SHP77 treated with DMSO at 0.1 percent for 48 hours (cell line): ENCODE results near the gene GAK.

Source experiments
- DNase-seq: peaks from one replicate; lab custom pipeline; 2025; lab: John Stamatoyannopoulos, UW

Gene GAK

DNA sequence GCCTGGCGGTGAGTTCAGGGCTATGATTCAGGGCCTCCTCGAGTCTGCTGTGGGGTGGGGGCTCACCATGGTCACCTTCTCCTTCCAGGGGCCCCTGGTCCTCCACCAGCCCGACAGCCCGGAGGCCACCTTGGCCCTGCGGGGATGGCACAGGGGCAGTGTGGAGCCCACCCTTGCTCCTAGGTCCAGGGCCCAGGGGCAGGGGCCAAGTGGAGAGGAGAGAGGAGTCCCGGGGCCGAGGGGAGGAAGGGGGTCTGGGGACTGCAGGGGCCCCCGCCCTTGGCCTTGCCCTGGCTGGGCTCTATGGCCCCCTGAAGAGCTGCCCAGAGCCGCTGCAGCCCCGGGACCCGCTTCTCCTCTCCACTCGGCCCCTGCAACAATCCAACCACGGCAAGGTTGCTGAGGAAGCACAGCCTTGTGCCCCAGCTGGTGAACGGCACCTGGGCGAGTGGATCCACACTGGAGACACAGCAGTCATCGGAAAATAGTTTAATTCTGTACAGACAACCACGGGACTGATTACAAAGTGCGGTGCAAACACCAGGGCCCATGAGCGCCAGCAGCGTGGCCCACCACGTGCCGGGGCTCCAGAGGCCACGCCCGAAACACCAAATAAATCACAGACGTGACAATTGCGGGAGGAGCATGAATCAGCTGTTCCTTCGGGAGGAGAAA is 83.2 kb downstream of the GAK start:
- DNase-seq, result no peak

- no peak for DNase-seq
Measured at GRCh38 chr4:848307-848691, 83.8 kb downstream of the GAK start.

DNA sequence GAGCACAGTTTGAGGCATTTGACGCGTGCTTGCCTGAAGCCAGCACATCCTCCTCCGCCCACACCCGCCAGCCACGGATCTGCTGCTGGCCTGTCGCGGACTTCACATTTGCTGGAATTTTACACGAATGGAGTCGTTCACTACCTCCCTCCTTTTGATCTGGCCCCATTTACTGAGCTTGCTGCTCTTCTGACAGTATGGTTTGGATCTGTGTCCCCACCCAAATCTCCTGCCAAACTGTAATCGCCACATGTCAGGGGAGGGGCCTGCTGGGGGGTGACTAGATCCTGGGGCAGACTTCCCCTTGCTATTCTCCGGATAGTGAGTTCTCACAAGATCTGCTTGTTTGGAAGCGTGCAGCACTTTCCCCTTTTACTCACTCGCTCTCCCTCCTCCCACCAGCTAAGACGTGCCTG is 86.3 kb downstream of the GAK start:
- no peak for DNase-seq

DNA sequence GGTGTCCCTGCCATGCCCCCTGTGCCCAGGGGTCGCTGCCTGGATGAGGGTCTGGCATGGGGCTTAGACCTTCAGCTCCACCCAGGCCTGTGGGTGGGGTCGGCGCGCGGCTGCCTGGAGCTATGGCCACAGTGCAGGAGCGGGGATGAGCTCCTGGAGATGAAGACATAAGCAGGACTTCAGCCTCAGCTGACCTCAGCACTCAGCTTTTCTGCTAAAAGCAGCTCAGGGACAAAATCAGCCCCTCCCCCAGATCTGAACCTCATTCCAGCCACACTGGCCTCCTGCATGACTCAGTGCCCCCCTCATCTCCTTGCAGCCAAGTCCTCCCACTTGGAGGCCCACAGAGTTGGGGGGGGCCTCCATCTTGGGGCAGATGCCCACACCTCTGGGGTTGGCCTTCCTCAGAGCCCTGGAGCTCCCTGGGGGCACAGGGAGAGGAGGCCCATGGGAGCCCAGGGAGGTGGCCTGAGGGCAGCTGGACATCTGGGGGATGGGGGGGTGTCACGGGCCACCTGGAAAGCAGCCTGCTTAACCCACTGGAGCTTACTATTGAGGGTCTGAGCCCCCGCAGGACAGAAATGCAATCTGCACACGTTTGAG is 86.8 kb downstream of the GAK start:
- no peak for DNase-seq

DNA sequence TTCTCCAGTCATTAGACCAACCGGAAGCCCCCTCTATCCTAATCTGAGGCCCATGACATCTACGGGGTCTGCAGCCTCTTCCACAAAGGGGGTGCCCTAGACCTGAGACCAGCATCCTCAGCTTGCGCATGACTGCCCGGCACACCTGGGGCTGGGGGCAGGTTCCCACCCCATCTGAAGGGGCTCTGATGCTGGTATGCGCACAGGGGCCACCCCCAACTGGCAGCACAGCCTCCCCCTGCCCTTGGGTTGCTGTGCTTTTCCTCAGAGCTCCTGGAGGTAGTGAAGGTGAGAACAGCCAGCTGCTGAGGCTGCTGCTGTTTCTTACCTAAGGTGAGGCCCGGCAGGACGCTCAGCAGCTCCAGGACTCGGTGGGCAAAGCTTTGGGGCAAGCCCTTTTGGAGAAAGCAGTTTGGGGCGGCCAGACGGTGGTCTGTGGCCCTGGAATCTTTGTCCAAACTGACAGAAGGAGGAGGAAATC is 87.3 kb downstream of the GAK start:
- no peak for DNase-seq

DNA sequence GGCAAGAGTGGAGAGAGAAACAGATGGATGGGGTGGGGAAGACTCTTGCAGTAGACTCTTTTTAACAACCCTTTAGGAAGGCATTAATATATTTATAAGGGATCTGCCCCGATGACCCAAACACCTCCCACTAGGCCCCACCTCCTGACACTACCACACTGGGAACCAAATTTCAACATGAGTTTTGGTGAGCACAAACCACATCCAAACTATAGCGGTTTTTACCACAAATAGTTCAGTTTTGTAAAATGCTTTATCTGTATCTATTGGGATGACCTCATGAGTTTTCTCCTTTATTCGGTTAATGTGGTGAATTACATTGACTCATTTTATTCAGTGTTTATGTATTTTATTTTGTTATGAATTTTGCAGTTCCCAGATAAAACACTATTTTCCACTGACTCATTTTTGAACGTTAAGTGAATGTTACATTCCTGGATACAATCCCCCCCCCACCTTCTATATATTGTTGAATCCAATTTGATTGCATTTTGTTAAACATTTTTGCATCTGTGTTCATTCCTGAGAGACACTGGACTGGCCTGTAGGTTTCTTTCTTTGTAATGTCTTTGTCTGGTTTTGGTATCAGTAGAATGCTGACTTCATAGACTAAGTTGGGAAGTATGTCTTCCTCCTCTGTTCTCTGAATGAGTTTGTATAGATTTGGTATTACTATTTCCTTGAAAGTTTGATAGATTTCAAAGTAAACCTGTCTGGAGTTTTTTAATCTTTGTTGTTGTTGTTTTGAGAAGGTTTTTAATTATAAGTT is 92.3 kb downstream of the GAK start:
- DNase-seq, result no peak

GRCh38 chr4:837772-838171 is 94.3 kb downstream of the GAK start:
- no peak for DNase-seq

- DNase-seq, result no peak
Measured at GRCh38 chr4:836750-837301, 95.3 kb downstream of the GAK start.

GRCh38 chr4:836003-836511 is 96.1 kb downstream of the GAK start:
- no peak for DNase-seq

DNA sequence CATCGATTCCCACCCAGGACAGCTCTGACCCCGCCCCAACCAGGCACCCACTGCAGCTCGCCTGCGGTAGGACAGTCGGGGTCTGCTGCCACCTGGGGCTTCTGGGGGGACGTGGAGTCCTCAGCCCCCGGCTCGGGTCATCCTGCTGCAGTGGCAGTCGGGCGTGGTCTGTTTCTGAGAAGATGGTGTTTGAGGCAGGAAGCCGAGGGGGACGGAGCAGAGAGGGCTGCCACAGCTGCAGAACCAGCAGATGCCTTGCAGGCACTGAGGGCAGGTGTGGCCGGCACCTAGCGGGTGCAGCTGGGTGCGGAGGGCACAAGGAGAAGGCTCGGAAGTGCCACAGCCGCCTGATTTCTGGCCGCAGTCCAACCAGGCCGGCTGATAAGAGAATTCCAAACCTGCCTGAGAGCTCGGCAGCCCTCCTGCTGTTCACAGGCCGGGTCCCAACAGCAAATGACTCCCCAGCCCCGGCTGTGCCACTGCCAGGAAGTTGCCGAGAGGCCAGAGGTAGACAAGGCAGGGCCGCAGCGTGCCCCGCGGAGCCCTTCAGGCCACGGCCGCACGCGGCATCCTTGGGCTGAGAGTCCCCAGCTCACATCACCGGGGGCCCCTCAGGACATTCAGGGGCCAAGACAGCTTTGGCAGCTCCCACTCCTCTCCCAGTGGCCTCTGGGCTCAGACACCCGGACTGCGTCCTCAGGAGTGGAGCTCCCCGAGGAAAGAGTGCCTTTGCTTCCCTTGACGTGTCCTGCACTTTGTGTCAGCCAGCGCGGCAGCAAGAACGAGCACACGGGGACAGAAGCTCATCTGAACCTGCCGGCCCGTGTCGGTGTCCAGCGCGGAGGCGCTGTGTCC is 96.7 kb downstream of the GAK start:
- DNase-seq, result peak; percentile 36

GRCh38 chr4:834368-835147 is 97.6 kb downstream of the GAK start:
- no peak for DNase-seq

- no peak for DNase-seq
Measured at GRCh38 chr4:833731-834367, 98.3 kb downstream of the GAK start.

GRCh38 chr4:833156-833555 is 99.0 kb downstream of the GAK start:
- DNase-seq, result no peak

GRCh38 chr4:832536-832935 is 99.6 kb downstream of the GAK start:
- DNase-seq, result no peak

- DNase-seq, result no peak
Measured at GRCh38 chr4:832108-832507, 100.0 kb downstream of the GAK start.

DNA sequence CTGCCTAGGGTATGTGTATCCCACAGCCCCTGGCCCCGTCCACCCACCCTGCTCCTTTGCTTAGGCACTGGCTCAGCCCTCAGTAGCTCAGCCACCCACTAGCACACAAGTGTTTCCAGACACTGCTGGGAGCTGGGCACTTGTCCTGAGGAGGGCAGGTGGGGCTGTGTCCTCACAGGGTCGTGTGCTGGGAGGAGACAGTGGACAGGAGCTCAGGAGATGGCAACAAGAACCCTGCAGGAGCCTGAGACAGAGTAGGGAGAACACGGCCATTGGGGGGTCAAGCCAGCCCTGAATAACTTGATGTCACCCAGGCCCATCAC is 100.7 kb downstream of the GAK start:
- no peak for DNase-seq

- DNase-seq, result no peak
Measured at GRCh38 chr4:830601-831482, 101.3 kb downstream of the GAK start.

- no peak for DNase-seq
Measured at GRCh38 chr4:829761-830600, 102.1 kb downstream of the GAK start.

GRCh38 chr4:829291-829690 is 102.8 kb downstream of the GAK start:
- DNase-seq, result no peak
